GM23338 (cell line): ENCODE measurements around the gene VAV3. TPM values are rescaled to one million over a fixed set of nuclear protein-coding genes. Genes with fewer than 3 reads are reported as not detected.
A peak's percentile ranks its signal among the peaks of the same experiment; 100 is the strongest.

Experiments used
- ATAC-seq: fragments of 200-7000 bp; cut with Tn5 transposase; 3 replicates; pipeline ENCODE4 v1.9.1; 2020
- DNase-seq: peaks from one replicate; pipeline ENCODE4 v3.0.0-alpha.2; 2015; ENCODE audit warnings: low spot score
- H2AFZ ChIP-seq: fragments of 200-600 bp; sonication (generic); 2 replicates; pipeline ENCODE4 v1.8.0; 2016; ENCODE audit warnings: antibody characterized with exemption, mild to moderate bottlenecking, moderate library complexity
- H3F3A ChIP-seq: fragments of 200-600 bp; sonication (generic); replicated peaks from 2 replicates; pipeline ENCODE4 v1.8.0; 2017; ENCODE audit warnings: antibody characterized with exemption, mixed run types, low read depth
- H3K27ac ChIP-seq: fragments of 200-600 bp; sonication (generic); 2 replicates; pipeline ENCODE4 v1.6.1; 2016; ENCODE audit warnings: low read depth
- H3K27me3 ChIP-seq: fragments of 200-600 bp; sonication (generic); 2 replicates; pipeline ENCODE4 v1.8.0; 2016; ENCODE audit warnings: mild to moderate bottlenecking, mixed run types, moderate library complexity; ENCODE audit not compliant: insufficient read depth
- H3K36me3 ChIP-seq: fragments of 200-600 bp; sonication (generic); 2 replicates; pipeline ENCODE4 v1.8.0; 2016; ENCODE audit warnings: mild to moderate bottlenecking; ENCODE audit not compliant: insufficient read depth
- H3K4me1 ChIP-seq: fragments of 200-600 bp; sonication (generic); 2 replicates; pipeline ENCODE4 v1.8.0; 2016; ENCODE audit warnings: mild to moderate bottlenecking, moderate library complexity; ENCODE audit not compliant: insufficient read depth
- H3K4me2 ChIP-seq: fragments of 200-600 bp; sonication (generic); 2 replicates; pipeline ENCODE4 v1.7.1; 2017; ENCODE audit warnings: mixed run types
- H3K4me3 ChIP-seq: fragments of 200-600 bp; sonication (generic); 2 replicates; pipeline ENCODE4 v1.6.1; 2016; ENCODE audit warnings: mixed run types
- H3K79me2 ChIP-seq: fragments of 200-600 bp; sonication (generic); replicated peaks from 2 replicates; pipeline ENCODE4 v1.8.0; 2017; ENCODE audit warnings: mild to moderate bottlenecking; ENCODE audit not compliant: insufficient read depth
- H3K9me2 ChIP-seq: fragments of 200-600 bp; sonication (generic); 2 replicates; pipeline ENCODE4 v1.8.0; 2017; ENCODE audit not compliant: insufficient read depth
- H4K20me1 ChIP-seq: fragments of 200-600 bp; sonication (generic); replicated peaks from 2 replicates; pipeline ENCODE4 v1.8.0; 2017; ENCODE audit warnings: mild to moderate bottlenecking; ENCODE audit not compliant: insufficient read depth
- H3K27ac Mint-ChIP-seq: 2 replicates; pipeline ENCODE4 v1.8.0; 2020; ENCODE audit warnings: inconsistent platforms, mild to moderate bottlenecking, moderate library complexity, mixed read lengths
- H3K27me3 Mint-ChIP-seq: 3 replicates; pipeline ENCODE4 v1.8.0; 2022; ENCODE audit warnings: low read depth, mild to moderate bottlenecking, moderate library complexity, mixed read lengths, inconsistent platforms; ENCODE audit not compliant: insufficient read depth, poor library complexity
- H3K36me3 Mint-ChIP-seq: 3 replicates; pipeline ENCODE4 v1.8.0; 2021; ENCODE audit warnings: low read depth, mild to moderate bottlenecking, inconsistent platforms, moderate library complexity, mixed read lengths
- H3K4me1 Mint-ChIP-seq: 3 replicates; pipeline ENCODE4 v1.8.0; 2020; ENCODE audit warnings: mild to moderate bottlenecking, inconsistent platforms, mixed read lengths
- H3K4me3 Mint-ChIP-seq: 3 replicates; pipeline ENCODE4 v1.8.0; 2021; ENCODE audit warnings: moderate library complexity, mild to moderate bottlenecking, inconsistent platforms, mixed read lengths
- H3K9me3 Mint-ChIP-seq: 3 replicates; pipeline ENCODE4 v1.8.0; 2020; ENCODE audit warnings: moderate library complexity, mild to moderate bottlenecking, inconsistent platforms, mixed read lengths
- CREB1 ChIP-seq: fragments of 250-450 bp; sonication (Bioruptor Pico); IDR thresholded peaks from 2 replicates; pipeline ENCODE4 v1.5.0; 2020; ENCODE audit warnings: low read depth, mild to moderate bottlenecking, moderate library complexity
- CTCF ChIP-seq, 2 experiments: fragments of 200-600 bp in 1 of 2; sonication (generic) in 1 of 2; conservative IDR thresholded peaks; 2 replicates each; pipeline versions ENCODE4 v1.5.1 to v1.6.1; 2016 to 2017; ENCODE audit warnings: antibody characterized with exemption in 2 of 2, low read depth in 2 of 2, mild to moderate bottlenecking in 2 of 2, moderate library complexity in 1 of 2
- EZH2 ChIP-seq: fragments of 200-600 bp; sonication (generic); IDR thresholded peaks from one replicate; pipeline ENCODE4 v1.8.0; 2017; ENCODE audit warnings: antibody characterized with exemption, mild to moderate bottlenecking, low read depth; ENCODE audit not compliant: unreplicated experiment
- EZH2phosphoT487 ChIP-seq: fragments of 200-600 bp; sonication (generic); IDR thresholded peaks from one replicate; pipeline ENCODE4 v1.8.1; 2018; ENCODE audit warnings: antibody characterized with exemption; ENCODE audit not compliant: unreplicated experiment
- JUNB ChIP-seq: IDR thresholded peaks from one replicate; pipeline ENCODE4 v1.6.1; 2016; ENCODE audit warnings: antibody characterized with exemption; ENCODE audit not compliant: unreplicated experiment
- NANOG ChIP-seq: IDR thresholded peaks from 2 replicates; pipeline ENCODE4 v1.6.1; 2016; ENCODE audit warnings: antibody characterized with exemption, borderline replicate concordance
- POLR2AphosphoS5 ChIP-seq: IDR thresholded peaks from 2 replicates; pipeline ENCODE4 v1.6.1; 2016; ENCODE audit warnings: antibody characterized with exemption, low read depth
- REST ChIP-seq: IDR thresholded peaks from one replicate; pipeline ENCODE4 v1.6.1; 2018; ENCODE audit warnings: antibody characterized with exemption; ENCODE audit not compliant: unreplicated experiment
- STAT1 ChIP-seq: IDR thresholded peaks from one replicate; pipeline ENCODE4 v1.6.1; 2016; ENCODE audit warnings: antibody characterized with exemption; ENCODE audit not compliant: unreplicated experiment
- ZNF331 ChIP-seq: fragments of 250-450 bp; sonication (Bioruptor Pico); IDR thresholded peaks from 2 replicates; pipeline ENCODE4 v1.5.0; 2020; ENCODE audit warnings: low read depth, mild to moderate bottlenecking, moderate library complexity
- ZNF462 ChIP-seq: fragments of 250-450 bp; sonication (Bioruptor Pico); IDR thresholded peaks from 2 replicates; pipeline ENCODE4 v1.5.0; 2020; ENCODE audit warnings: mild to moderate bottlenecking, moderate library complexity
- polyA plus RNA-seq: library from polyadenylated mRNA; unstranded; fragments of >200 nt; fragmentation: Nextera tagmentation; extraction: Ambion mirVana; gene quantifications from 2 replicates; pipeline ENCODE4 v1.2.1, GENCODE V29; 2016
- total RNA-seq: library from RNA; depleted of rRNA; stranded (reverse); fragments of >200 nt; shearing (Covaris generic); gene quantifications from 2 replicates; pipeline ENCODE4 v1.2.3, GENCODE V29; 2014

Gene VAV3
- total and polyA plus RNA-seq, 2 experiments from 2014 or later = 3.0 to 11.3 TPM

GRCh38 chr1:107570768-107571167, 394.2 kb downstream of the VAV3 start (continued):
- no peak for TF ChIP-seq ZNF462 (CRISPR knock-in tag)
- no peak for TF ChIP-seq JUNB
- TF ChIP-seq NANOG = no peak
- no peak for TF ChIP-seq EZH2phosphoT487
- no peak for TF ChIP-seq EZH2

- Histone ChIP-seq H3F3A (no peaks in the 10 kb centered on the region), H3K27ac (no peak overlapping the region), H2AFZ (peak overlapping the region; percentile 63; the same call in 1 of the 2 replicates), H3K27me3 (no peaks in the 10 kb centered on the region), H3K79me2 (no peaks in the 10 kb centered on the region), H4K20me1 (no peaks in the 10 kb centered on the region), H3K9me2 (no peaks in the 10 kb centered on the region; the same call in 1 of the 2 replicates), H3K4me1 (no peaks in the 10 kb centered on the region), H3K4me2 (no peak overlapping the region), H3K4me3 (no peak overlapping the region), H3K36me3 (no peaks in the 10 kb centered on the region)
- no peaks in the 10 kb centered on the region; the same call in 2 of the 3 replicates for H3K4me1 Mint-ChIP-seq
- no peak overlapping the region for H3K27ac Mint-ChIP-seq
- H3K4me3 Mint-ChIP-seq = no peak overlapping the region
- ATAC-seq (no peak), DNase-seq (no peak)
- no peaks in the 10 kb centered on the region for H3K9me3 Mint-ChIP-seq
- no peaks in the 10 kb centered on the region for H3K36me3 Mint-ChIP-seq
- H3K27me3 Mint-ChIP-seq = peaks cover 2% of the 10 kb centered on the region
- TF ChIP-seq CTCF (conservative IDR thresholded peaks at IDR 0.05; ENCODE audit: low read depth in 2 of 2) (no peak), STAT1 (no peak), NANOG (no peak), EZH2phosphoT487 (no peak), POLR2AphosphoS5 (no peak), ZNF331 (CRISPR knock-in tag) (no peak), CREB1 (CRISPR knock-in tag) (no peak), REST (no peak), JUNB (no peak), EZH2 (no peak)
Observed at GRCh38 chr1:107563441-107563840, 401.5 kb downstream of the VAV3 start.
